NCI-H510A (cell line): ENCODE data around the gene MPZL3.

ENCODE experiments used
- DNase-seq: peaks from one replicate; lab custom pipeline; 2025; lab: John Stamatoyannopoulos, UW

MPZL3 gene

DNA sequence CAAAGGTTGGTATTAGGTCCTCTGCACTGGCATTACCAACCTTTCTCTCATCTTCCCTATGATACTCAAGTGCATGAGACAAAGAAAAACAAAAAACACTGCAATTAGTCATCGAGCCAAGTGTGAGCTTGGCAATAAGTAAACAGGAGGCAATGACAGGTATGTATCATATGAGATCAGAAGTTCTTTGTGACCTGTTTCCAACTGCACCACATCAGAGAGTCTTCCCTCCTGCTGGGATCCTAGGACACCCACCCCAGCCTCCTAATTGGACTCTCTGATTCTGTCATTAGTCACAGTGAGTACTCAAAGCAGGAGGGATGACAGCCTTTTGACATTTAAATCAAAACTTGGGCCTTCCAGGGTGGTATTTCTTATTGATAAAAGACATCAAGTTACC lies 19.5 kb downstream of the MPZL3 start:
- DNase-seq, result no peak

DNA sequence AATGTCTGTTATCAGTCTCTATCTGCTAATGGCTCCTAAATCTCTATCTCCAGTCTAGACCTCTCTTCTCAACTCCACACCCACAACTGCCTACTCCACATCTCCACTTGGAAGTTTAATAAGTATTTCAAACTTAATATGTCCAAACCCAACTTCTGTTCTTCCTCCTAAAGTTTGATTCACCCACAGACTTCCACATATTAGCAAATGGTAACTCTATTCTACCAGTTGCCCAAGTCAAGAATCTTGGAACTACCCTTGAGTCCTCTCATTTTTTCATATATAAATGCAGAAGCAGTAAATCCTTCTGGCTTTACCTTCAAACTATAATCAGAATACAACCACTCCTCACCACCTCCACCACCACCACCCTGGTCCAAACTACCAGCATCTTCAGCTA lies 20.7 kb downstream of the MPZL3 start:
- no peak for DNase-seq

DNA sequence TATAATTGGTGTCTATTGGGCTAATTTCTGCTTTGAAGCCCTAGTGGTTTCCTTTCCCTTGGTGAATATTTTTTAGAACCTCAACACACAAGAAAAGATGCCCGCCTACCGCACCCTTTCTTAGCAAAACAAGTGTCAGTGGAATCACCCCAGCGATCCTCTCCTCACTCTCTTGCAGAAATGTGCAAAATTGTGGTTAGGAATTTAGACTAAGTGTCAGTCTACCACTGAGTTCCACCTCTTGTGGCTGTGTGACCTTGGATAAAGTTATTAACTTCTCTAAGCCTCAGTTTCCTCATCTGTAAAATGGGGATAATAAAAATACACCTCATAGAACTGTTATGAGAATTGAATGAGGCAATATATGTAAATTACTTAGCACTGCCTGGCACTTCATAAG lies 22.1 kb downstream of the MPZL3 start:
- DNase-seq, result no peak

DNA sequence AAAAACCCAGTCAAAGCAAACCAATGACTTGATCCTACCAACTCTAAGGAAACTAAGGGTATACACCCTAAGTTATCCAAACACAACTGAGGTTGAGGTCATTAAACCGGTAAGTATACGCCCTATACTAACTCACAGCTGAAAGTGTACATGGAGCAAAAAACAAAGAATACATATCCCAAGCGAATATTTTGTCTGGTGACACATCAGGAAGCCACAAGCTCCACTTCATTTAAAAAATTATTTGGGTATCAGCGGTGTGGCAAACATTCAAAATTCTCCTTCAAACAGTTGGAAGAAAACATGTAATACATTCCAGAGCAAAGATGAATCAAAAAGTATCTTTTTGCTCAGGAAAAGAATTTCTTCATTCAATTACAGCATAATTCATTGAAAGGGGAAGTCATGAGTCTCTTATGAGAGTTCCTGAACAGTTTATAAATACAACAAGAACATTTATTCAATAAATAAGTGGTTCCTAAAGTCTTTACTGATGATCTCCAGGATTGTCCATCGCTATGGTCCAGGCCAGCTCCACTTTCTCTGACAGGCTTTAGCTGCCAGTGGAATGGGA lies 22.8 kb downstream of the MPZL3 start:
- DNase-seq, result no peak

DNA sequence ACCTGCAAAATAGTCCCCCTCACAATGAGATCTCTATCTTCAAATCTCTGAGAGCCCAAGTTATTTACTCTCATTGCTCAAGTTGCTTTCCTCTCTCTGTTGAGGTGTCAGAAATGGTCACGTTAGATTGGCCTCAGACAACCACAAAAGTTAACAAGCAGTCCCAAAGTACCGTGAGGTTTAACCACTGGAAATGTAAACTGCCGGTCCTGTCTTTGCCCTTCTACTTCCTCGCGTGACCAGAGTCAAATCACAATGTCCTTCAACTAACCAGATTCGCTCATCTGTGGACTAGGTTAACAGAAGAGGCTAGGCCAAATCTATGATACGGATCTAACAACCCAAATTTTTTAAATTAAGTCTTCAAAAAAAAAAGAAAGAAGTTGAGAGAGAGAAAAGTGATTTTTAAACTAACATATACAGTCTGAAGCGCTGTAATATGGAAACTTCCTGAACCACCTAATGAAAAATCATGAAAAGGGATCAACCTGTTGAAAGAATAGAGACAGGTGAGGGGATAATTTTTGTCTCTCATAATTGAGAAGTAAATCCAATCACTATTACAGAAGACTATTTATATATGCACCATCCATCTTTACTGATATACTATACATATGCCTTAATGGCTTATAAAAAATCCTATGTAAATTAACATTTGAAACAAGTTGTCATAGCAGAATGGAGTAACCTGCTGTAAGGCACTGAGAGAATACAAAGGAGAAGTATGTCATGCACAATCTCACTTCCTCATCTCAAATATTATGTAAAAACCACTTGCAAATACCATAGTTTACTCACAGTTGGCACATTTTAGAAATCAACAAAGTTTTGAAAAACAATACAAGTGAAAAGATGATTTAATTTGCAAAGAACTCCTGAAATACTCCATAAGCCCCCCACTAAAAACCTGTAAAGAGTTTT lies 24.0 kb downstream of the MPZL3 start:
- DNase-seq, result no peak

DNA sequence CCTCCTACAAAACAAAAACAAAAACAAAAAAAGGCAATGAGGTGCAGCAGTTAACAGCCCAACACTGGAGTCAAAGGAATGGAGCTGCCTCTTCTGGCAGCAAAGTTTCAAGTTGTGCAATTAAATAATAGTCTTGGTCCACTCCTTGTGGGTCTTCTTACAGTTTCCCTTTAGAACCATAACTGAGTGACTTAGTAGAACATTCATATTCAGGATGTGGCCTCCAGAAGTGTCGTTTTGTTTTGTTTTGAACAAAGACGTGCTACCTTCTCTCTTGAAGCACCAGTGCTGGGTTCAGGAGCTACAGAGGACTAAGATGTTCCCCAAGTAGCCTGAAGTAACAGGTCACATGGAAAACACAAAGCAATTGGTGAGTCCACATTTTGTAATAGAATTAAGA lies 25.4 kb downstream of the MPZL3 start:
- DNase-seq, result no peak

DNA sequence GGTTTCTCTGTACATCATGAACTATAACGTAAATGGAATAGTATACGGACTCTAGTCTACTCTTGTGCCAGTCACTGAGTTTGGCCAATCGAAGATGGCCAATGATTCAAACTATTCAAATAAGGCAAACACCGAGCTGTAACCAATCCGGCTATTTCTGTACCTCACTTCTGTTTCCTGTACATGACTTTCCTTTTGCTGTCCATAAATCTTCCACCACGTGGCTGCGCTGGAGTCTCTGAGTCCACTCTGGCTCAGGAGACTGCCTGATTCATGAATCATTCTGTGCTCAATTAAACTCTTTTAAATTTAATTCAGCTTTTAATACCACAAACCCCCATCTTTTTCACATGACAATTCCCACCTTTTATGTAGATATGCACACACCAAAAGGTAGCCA lies 25.9 kb downstream of the MPZL3 start:
- no peak for DNase-seq

DNA sequence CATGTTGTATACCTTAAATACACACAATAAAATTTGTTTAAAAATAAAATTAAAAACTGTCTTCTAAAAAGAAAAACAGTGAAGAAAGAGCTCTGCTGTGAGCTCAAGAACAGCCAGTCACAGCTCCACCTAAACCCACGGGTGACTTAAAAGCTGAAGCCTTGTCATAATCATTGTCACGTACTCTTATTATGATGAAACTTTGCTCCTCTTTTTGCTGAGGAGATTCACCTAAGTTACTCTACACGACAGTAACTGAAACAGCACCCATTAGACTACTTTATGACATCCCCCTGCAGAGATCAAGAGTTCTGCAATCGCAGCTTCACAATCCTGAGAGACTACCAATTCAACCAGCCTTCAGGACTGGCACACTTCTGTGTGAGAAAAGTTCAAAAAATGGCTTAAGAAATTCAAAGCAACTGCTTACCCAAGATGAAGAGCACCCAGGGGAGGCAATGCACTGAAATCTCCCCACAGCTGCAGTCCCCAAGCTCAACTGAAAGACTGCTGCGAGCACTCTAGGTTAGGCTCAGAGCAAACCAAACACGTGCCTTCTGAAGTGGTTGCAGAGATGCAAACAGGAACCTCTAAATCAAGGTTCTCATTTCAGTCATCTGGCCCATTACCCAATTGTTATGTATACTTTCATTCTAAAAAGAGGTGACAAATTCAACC lies 27.5 kb downstream of the MPZL3 start, which contains the start of gene JAML:
JAML (minus strand) TSS at position 501 of the 678 bp plus-strand sequence. CDS start 10,145 bp downstream, outside the sequence.
- no peak for DNase-seq

DNA sequence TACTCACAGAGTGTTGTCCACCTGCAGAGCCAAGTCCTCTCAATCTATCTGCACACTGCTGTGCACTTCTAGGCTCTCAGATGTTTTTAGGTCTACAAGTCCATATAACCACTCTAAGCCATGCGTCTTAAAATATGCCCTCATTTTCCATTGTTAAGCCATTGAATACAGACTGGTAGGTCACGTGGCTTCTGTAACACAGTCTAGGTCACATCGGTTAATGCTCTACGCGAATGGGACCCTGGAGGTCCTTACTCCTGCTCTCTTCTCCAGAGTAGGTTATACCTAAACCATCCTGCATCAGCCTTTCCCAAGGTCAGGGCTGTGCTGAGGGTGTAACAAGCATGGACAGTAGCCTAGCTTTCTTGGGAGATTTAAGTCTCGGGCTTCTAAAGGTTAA lies 28.2 kb downstream of the MPZL3 start:
- no peak for DNase-seq

DNA sequence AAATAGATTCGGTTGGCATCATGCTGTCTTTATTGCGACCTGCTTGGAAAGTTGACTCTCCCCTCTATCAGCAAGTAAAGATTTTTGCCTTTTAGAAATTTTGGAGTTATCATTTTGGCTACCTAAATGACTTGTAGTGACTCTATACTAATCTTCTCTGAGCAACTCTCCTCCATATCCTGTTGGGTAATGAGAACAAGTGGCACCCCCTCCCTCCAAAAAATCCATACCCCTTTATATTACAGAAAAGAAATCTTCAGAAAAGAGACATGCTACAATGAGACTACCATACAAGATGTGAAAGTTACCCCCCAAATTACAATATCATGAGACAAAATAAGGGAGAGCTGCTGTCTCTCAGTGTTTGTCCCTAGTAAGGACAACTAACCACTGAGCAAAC lies 28.6 kb downstream of the MPZL3 start:
- DNase-seq, result no peak

DNA sequence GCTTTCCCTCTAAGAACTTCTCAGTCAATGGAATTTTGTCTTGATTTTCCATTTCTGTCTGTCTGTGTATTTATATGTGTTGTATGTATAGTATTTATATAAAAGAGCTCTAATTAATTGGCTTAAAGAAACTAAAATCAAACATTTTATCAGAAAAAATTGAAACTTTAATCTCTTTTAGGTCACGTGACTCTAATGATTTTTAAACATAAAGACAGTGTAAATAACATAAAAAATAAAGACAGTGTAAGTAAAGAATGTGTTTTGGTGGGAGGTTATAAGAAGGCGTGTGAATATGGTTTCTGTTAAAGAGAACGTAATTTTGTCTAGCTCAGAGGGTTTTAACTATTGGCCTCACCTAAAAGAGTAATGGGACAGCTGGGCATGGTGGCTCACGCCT lies 29.7 kb downstream of the MPZL3 start:
- DNase-seq, result no peak

DNA sequence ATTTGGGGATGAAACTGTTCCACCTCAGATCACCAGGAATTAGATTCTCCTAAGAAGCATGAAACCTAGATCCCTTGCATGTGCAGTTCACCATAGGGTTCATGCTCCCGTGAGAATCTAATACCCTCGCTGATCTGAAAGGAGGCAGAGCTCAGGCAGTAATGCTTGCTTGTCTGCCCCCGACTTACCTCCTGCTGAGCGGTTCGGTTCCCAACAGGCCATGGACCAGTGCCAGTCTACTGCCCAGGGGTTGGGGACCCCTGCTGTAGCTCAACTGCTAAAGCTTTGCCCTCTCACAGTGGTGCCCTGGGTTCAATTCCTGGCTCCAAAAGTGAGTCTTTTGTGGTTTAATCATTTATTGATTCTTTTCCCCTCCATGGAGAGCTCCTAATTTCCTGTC lies 30.7 kb downstream of the MPZL3 start:
- DNase-seq, result no peak

DNA sequence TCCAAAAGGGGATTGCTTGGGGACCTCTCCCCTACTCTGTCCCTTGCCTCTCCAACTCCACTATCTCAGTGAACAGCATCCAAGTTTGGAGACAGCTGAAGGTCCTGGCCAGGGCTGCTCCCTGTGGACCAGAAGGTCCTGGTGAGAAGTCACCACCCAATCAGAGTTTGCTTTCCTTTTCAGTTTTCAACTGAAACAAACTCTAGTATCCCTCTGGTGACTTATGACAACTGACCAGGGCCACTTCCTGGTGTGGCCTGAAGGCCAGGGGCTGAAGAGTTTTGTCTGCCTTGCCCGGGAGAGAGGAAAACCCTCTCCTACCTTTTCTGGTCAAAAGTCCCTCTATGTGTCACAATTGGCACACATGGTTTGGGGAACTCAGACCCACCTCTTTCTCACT lies 32.4 kb downstream of the MPZL3 start:
- DNase-seq, result no peak

DNA sequence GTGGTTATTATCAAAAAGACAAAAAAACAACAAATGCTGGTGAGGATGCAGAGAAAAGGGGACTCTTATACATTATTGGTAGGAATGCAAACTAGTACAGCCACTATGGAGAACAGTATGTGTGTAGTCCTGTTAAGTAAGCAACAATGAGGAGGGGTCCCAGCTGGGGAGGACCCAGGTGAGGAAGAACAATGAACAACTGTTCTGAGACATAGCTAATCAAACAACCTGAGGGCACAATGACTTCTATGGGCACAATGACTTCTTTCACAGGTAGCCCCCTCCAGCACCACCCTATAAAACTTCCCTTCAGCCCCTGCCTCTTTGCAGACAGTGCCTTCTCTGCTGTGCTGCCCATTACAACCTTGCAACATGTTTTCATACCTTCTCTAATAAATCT lies 32.9 kb downstream of the MPZL3 start:
- no peak for DNase-seq

DNA sequence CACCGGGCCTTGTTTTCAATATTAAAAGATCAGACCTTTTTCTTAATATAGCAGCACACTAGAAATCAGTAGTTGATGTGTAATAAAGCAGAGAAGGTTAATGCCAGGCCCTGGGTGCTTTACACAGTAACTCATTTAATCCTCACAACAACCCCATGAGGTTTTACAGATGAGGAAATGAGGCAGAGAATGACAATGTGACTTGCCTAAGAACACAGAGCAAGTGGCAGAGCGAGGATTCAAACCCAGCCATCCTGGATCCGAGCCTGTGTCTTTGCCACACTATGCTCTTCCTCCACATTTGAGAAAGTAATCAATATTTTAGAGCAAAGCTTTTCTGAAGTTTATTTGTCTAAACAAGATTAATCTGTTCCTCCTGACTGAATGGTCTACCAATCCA lies 34.6 kb downstream of the MPZL3 start:
- no peak for DNase-seq

DNA sequence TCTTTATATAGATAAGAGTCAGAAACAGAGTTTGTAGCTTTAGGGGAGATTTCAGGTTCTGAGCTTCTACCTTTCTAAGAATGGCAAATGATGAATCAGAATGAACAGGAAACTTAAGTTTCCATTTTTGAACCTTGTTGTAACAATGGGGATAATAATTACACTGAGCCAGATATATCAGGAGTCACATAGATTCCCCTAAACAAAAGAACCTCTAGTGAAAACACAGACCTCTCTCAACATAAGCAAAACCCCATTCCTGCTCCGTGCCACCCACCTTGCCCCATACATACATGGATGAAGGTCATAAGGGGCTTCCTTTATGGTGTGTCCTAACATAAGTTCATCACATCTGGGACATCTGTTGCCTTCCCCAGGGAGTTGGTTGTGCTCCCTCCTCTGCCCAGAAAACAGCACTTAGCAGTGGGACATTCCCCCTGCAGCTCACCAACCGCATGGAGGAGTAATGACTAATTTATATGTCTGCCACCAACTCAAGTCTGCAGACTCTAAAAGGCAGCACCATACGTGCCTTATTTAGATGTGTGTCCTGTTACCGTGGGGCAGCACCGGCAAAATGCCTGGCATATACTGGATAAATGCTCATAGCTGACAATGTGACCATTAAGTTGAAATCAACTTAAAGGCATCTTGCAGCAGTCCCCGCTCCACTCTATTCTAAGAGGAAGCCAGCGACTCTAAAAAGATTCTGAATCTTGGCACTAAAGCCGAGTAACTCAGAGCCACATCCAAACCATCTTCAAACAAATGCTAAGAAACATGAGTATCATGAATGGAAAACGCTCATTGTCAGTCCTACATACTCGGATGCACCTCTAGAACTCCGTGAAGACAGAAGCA lies 35.3 kb downstream of the MPZL3 start:
- no peak for DNase-seq

DNA sequence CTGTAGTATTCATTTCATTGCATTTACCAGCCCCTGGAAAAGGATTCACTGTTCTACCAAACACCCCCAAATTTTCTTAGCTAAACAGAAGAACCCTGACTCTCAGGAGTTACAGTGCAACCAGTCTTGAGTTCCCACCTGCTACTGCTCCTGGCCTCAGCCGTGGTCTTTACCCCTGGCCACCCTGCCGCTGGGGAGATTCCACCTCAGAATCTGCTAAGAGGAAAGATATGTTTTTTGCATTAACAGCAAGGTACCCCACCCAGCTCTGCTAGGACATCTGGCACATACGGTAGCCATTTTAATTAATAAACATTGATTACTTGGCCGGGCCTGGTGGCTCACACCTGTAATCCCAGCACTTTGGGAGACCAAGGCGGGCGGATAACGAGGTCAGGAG lies 36.4 kb downstream of the MPZL3 start:
- DNase-seq, result no peak

DNA sequence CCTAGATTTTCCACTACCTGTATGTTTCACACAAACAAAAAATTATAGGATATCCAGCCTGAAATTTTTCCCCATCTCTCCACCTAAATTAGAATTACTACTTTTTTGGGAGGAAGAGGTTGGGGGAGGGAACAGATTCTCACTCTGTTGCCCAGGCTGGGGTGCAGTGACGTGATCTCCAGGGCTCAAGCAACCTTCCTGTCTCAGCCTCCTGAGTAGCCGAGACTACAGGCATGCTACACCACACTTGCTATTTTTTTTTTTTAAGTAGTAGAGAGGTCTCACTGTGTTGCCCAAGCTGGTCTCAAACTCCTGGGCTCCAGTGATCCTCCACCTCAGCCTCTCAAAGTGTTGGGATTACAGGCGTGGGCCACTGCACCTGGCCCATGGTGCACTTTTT lies 36.9 kb downstream of the MPZL3 start:
- no peak for DNase-seq

DNA sequence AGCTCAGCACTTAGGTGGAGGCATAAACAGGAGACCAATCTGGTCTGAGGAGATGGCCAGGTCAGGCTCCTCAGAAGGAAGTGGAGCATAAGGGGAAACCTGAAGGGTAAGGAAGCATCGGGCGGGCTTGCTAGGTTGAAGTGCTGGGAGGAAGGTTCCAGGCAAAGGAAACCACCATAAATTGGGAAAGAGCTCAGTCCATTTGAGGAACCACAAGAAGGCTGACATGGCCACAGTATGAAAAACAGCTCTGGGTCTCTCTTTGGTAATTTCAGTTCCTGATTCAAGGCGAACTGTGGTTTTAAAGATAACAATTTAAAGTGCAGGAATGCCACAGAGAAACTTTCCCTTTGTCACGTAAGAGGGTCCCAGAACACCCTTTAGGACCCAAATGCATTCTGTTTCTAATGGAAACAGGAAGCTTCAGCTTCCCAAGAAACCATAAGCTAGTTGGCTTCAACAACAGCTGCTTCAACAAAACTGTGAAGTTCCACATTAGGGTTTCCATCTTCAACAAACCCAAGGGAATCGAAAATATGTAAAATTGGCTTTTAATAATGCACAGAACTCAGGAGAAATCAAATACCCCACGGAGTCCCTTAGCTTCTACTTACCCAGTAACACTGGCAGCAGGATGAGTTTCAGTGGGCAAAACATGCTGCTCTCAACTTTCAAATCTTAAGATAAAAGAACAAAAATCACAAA lies 37.8 kb downstream of the MPZL3 start:
- no peak for DNase-seq

DNA sequence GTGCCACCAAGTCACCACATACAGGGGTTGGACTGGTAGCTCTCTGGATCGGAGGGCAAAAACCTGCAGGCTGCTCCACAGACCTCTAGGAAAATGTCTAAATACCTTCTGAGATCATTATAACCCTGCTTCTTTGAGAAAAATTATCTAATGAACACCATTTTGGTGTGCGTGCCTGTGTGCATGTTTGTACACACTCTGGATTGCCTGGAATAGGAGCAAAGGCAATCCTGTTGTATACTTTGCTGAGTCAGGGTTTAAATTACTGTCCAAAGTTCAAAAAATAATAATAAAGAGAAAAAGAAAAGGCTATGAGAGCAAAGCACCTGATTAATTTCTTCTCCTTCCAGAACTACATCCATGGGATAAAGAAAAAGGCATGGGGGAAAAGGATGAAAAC lies 38.4 kb downstream of the MPZL3 start:
- DNase-seq, result no peak

DNA sequence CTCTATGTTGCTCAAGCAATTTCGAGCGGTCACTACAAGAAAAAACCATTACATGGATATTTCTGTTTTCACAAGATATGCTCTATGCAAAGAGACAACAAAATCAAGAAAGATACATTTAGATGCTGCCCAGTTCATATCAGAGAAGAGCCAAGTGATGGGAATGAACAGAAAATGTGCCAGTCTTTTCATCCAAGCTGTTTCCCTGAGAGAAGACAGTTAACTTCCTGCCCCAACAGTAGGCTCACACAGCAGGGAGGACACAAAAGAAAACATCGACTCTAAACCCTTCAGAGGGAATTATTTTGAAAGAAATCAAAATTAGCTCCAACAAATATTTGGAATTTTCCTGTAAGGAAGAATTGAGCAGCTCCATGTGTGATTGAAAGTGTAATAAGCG lies 39.0 kb downstream of the MPZL3 start:
- no peak for DNase-seq

DNA sequence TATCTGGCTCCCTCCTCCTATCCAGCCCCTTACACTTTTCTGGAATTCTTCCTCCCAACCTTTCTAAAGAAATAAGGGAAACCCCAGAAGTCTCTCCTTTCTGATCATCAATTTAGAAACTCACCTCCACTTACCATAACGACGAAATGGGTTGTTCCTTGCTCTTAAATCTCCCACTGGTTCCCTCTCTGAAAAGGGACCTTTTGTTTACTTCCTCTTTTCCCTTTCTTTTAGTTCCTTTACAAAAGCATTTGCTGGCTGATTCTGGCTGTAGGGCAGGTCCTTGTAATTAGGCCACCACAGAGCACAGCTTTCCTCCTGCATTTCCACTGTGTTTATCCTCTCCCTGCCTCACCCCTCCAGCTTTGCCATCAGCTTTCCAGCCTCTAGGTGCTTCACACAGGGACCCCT lies 39.4 kb downstream of the MPZL3 start:
- DNase-seq, result no peak
